Measurements from ENCODE around the gene NANOS3. TPM values are rescaled to one million over a fixed set of nuclear protein-coding genes. Genes with fewer than 3 reads are reported as not detected.

NANOS3 gene
- total RNA-seq, 1 experiment from 2014 or later, result not detected

- intact Hi-C loops (cut with micrococcal nuclease), result no loop called here
These were observed 17.5 kb upstream of the NANOS3 start for GRCh38 chr19:13859361-13859880.

GRCh38 chr19:13860679-13861391 is 16.1 kb upstream of the NANOS3 start:
- H3K27ac ChIP-seq (ENCODE audit: low read depth, low read length), result peak overlapping the region; percentile 83
- H3K36me3 ChIP-seq (ENCODE audit: control insufficient read depth in 1 of 2, insufficient read depth in 2 of 2, low read length in 2 of 2), result no peaks in the 10 kb centered on the region
- no peaks in the 10 kb centered on the region for H3K79me2 ChIP-seq (ENCODE audit: insufficient read depth, low read length)
- H2AFZ ChIP-seq (ENCODE audit: low read depth, low read length, poor library complexity, severe bottlenecking), result no peak overlapping the region
- no peak overlapping the region for H3K4me3 ChIP-seq (replicated peaks in 1 of 2; ENCODE audit: low read depth in 1 of 2, low read length in 2 of 2)
- no peaks in the 10 kb centered on the region for H3K27me3 ChIP-seq (ENCODE audit: insufficient read depth, low read length)
- DNase-seq (ENCODE audit: low read depth, low spot score) (no peak), ATAC-seq (no peak)
- H3K9ac ChIP-seq (ENCODE audit: low read length), result peak overlapping the region; percentile 73; the same call in 1 of the 2 replicates
- BruUV-seq (replicated peaks), result no TSS peak
- intact Hi-C loops (cut with micrococcal nuclease), result no loop called here
- peak overlapping the region; percentile 83 for H3K4me2 ChIP-seq (ENCODE audit: low read length)
- no peaks in the 10 kb centered on the region for H4K20me1 ChIP-seq (ENCODE audit: insufficient read depth)
- RAD21 ChIA-PET (ENCODE audit: low non-redundant PET in 1 of 2, low total read pairs in 2 of 2, uncharacterized antibody in 2 of 2, unreplicated experiment in 2 of 2), result interaction anchor here in 1 of 2 experiments (0.5 to 0.7 kb wide), 2 partner anchors 20 to 21 kb away, joined by 3 read pairs; no protein-coding TSS in a partner anchor
- POLR2A ChIA-PET, result interaction anchor here (0.6 to 3.8 kb wide), 7 partner anchors 8 to 113 kb away, joined by 3 to 29 read pairs (median 4); a partner anchor contains a TSS
- no peaks in the 10 kb centered on the region for H3K9me2 ChIP-seq (ENCODE audit: insufficient read depth)
- CTCF ChIA-PET, result interaction anchor here (1.1 to 3.1 kb wide), 7 partner anchors 8 to 264 kb away, joined by 3 to 33 read pairs (median 15); partner anchors contain the start of gene ZSWIM4
- no peaks in the 10 kb centered on the region for H3K9me3 ChIP-seq (ENCODE audit: control insufficient read depth in 1 of 2, insufficient read depth in 1 of 2, low read depth in 1 of 2, low read length in 2 of 2)
- peaks cover 45 to 68% of the 10 kb centered on the region in 2 experiments for H3K4me1 ChIP-seq (ENCODE audit: control insufficient read depth in 1 of 2, insufficient read depth in 2 of 2, low read length in 2 of 2)
- TF ChIP-seq ZBTB33 (IDR thresholded peaks at IDR 0.05; ENCODE audit: extremely low read depth, insufficient replicate concordance, low read length) (no peak), REST (IDR thresholded peaks at IDR 0.05; ENCODE audit: low read depth) (no peak), SRF (IDR thresholded peaks at IDR 0.05; ENCODE audit: low read depth) (no peak), CTCF (IDR thresholded peaks at IDR 0.05 in 2 of 3, conservative IDR thresholded peaks at IDR 0.05 in 1 of 3; ENCODE audit: borderline replicate concordance in 1 of 3, insufficient read depth in 1 of 3, low read depth in 2 of 3, low read length in 2 of 3) (no peak), SP1 (IDR thresholded peaks at IDR 0.05; ENCODE audit: low read depth) (no peak), EZH2phosphoT487 (IDR thresholded peaks at IDR 0.05; ENCODE audit: borderline replicate concordance) (no peak), EGR1 (IDR thresholded peaks at IDR 0.05; ENCODE audit: low read depth) (no peak)

More at GRCh38 chr19:13859361-13859880, 17.5 kb upstream of the NANOS3 start:
- no peaks in the 10 kb centered on the region for H3K9me3 ChIP-seq (ENCODE audit: control insufficient read depth in 1 of 2, insufficient read depth in 1 of 2, low read depth in 1 of 2, low read length in 2 of 2)
- BruUV-seq (replicated peaks), result no TSS peak
- H3K4me3 ChIP-seq (replicated peaks in 1 of 2; ENCODE audit: low read depth in 1 of 2, low read length in 2 of 2), result no peak overlapping the region
- DNase-seq (ENCODE audit: low read depth, low spot score) (no peak), ATAC-seq (no peak)
- H2AFZ ChIP-seq (ENCODE audit: low read depth, low read length, poor library complexity, severe bottlenecking), result no peak overlapping the region
- no peaks in the 10 kb centered on the region for H3K36me3 ChIP-seq (ENCODE audit: control insufficient read depth in 1 of 2, insufficient read depth in 2 of 2, low read length in 2 of 2)
- peak overlapping the region; percentile 59 for H3K9ac ChIP-seq (ENCODE audit: low read length)
- H3K4me2 ChIP-seq (ENCODE audit: low read length), result peak overlapping the region; percentile 62
- H3K4me1 ChIP-seq (ENCODE audit: control insufficient read depth in 1 of 2, insufficient read depth in 2 of 2, low read length in 2 of 2), result peaks cover 55 to 81% of the 10 kb centered on the region in 2 experiments
- no peaks in the 10 kb centered on the region for H3K79me2 ChIP-seq (ENCODE audit: insufficient read depth, low read length)
- no peaks in the 10 kb centered on the region for H3K27me3 ChIP-seq (ENCODE audit: insufficient read depth, low read length)
- ChIA-PET RAD21 (ENCODE audit: low non-redundant PET in 1 of 2, low total read pairs in 2 of 2, uncharacterized antibody in 2 of 2, unreplicated experiment in 2 of 2) (interaction anchor here in 1 of 2 experiments (0.7 kb wide), 1 partner anchor 398 kb away, joined by 4 read pairs; no protein-coding TSS in a partner anchor), CTCF (interaction anchor here (1.1 to 1.6 kb wide), 7 partner anchors 13 to 270 kb away, joined by 3 to 13 read pairs (median 3); no protein-coding TSS in a partner anchor), POLR2A (interaction anchor here (0.6 to 3.1 kb wide), 8 partner anchors 12 to 1134 kb away, joined by 3 to 29 read pairs (median 6); no protein-coding TSS in a partner anchor)
- H3K9me2 ChIP-seq (ENCODE audit: insufficient read depth), result no peaks in the 10 kb centered on the region
- H4K20me1 ChIP-seq (ENCODE audit: insufficient read depth), result no peaks in the 10 kb centered on the region
- 0 out of 2 replicates have a peak, but pooled peaks have one; percentile 6 for TF ChIP-seq CBX3 (IDR thresholded peaks at IDR 0.05; ENCODE audit: low read depth)
- TF ChIP-seq ELF1 (IDR thresholded peaks at IDR 0.05; ENCODE audit: borderline replicate concordance, low read depth), result no peak
- H3K27ac ChIP-seq (ENCODE audit: low read depth, low read length), result peak overlapping the region; percentile 88
